AG04450 (cell line): ENCODE measurements around the gene SLC2A4. TPM values are rescaled to one million over a fixed set of nuclear protein-coding genes. Genes with fewer than 3 reads are reported as not detected.
"Not testable (repeated sequence)": the region's sequence is repeated elsewhere in the genome, so short reads cannot be mapped to it uniquely, and the experiment has no call there.

Source experiments
- CTCF ChIA-PET: fragments of 300-600, 350-600 bp; formaldehyde crosslinking; extraction: SDS; loops from one replicate; lab custom pipeline; 2022; ENCODE audit warnings: antibody characterized with exemption, inconsistent platforms; lab: Charles Lee
- POLR2A ChIA-PET: fragments of 350-600 bp; formaldehyde crosslinking; extraction: SDS; loops from one replicate; lab custom pipeline; 2021; ENCODE audit warnings: antibody characterized with exemption, inconsistent platforms; lab: Yijun Ruan, JAX
- DNase-seq: peaks from one replicate; pipeline ENCODE4 v3.0.0-alpha.2; 2011; ENCODE audit warnings: low read depth, low spot score
- H3K27ac ChIP-seq: one replicate; pipeline ENCODE4 v1.5.1; 2012; ENCODE audit warnings: low read depth, low read length, control low read depth
- H3K27me3 ChIP-seq: one replicate; pipeline ENCODE4 v1.6.0; 2012; ENCODE audit warnings: low read length; ENCODE audit not compliant: control insufficient read depth, insufficient read depth
- H3K4me3 ChIP-seq: 2 replicates; pipeline ENCODE4 v1.5.1; 2011; ENCODE audit warnings: mild to moderate bottlenecking, low read depth, low read length, control low read depth
- H3K9me3 ChIP-seq: 2 replicates; pipeline ENCODE4 v1.5.1; 2012; ENCODE audit warnings: low read length; ENCODE audit not compliant: control insufficient read depth, insufficient read depth
- CTCF ChIP-seq: IDR thresholded peaks from 2 replicates; pipeline ENCODE4 v1.5.1; 2011; ENCODE audit warnings: low read depth, low read length, control low read depth, inconsistent platforms
- polyA plus RNA-seq: library from polyadenylated mRNA; depleted of rRNA; stranded (reverse); fragments of >200 nt; gene quantifications from 2 replicates; pipeline ENCODE4 v1.2.3, GENCODE V29; 2011

Gene SLC2A4
- polyA plus RNA-seq, 1 experiment, result 0.21 TPM

- DNase-seq, result peak; percentile 82
- H3K4me3 ChIP-seq, result peak within 1 kb of the TSS; percentile 97
- no peak for TF ChIP-seq CTCF
- peaks cover 3% of the 10 kb centered on the region; the same call in 1 of the 2 replicates for H3K9me3 ChIP-seq
- peak within 1 kb of the TSS; percentile 94 for H3K27ac ChIP-seq
- no peaks in the 10 kb centered on the region for H3K27me3 ChIP-seq
- POLR2A ChIA-PET, result interaction anchor here (0.7 to 2.9 kb wide), 7 partner anchors 8 to 88 kb away, joined by 3 to 18 read pairs (median 5); partner anchors contain the start of genes ACADVL, CTDNEP1, DLG4 and DVL2
- CTCF ChIA-PET, result interaction anchor here (0.6 to 1.4 kb wide), 10 partner anchors 9 to 284 kb away, joined by 3 to 21 read pairs (median 3); partner anchors contain the start of genes CTDNEP1 and TMEM256
Observed at GRCh38 chr17:7241783-7242716, 39.5 kb upstream of the SLC2A4 start, which contains the start of gene GABARAP. GABARAP (minus strand) TSS chr17:7242449; CDS start chr17:7242330, 119 bp downstream.

GRCh38 chr17:7242717-7243452 is 38.6 kb upstream of the SLC2A4 start:
- no peak for TF ChIP-seq CTCF
- H3K9me3 ChIP-seq, result peaks cover 3% of the 10 kb centered on the region; the same call in 1 of the 2 replicates
- peak; percentile 91 for DNase-seq
- H3K27me3 ChIP-seq, result no peaks in the 10 kb centered on the region
- CTCF ChIA-PET, result interaction anchor here (0.6 to 1.4 kb wide), 10 partner anchors 9 to 283 kb away, joined by 3 to 21 read pairs (median 4); partner anchors contain the start of genes CTDNEP1 and TMEM256
- peak overlapping the region; percentile 94 for H3K27ac ChIP-seq
- peak overlapping the region; percentile 97 for H3K4me3 ChIP-seq
- POLR2A ChIA-PET, result interaction anchor here (0.7 to 2.9 kb wide), 8 partner anchors 9 to 87 kb away, joined by 3 to 18 read pairs (median 4); partner anchors contain the start of genes ACADVL, CTDNEP1, DLG4 and DVL2

GRCh38 chr17:7243453-7243729 is 38.1 kb upstream of the SLC2A4 start:
- POLR2A ChIA-PET, result interaction anchor here (1.0 to 2.9 kb wide), 4 partner anchors 8 to 53 kb away, joined by 3 to 18 read pairs (median 8); partner anchors contain the start of genes ACADVL, CTDNEP1, DLG4 and ELP5
- CTCF ChIA-PET, result interaction anchor here (1.4 kb wide), 1 partner anchor 62 kb away, joined by 3 read pairs; no protein-coding TSS in a partner anchor
- H3K27ac ChIP-seq, result peak overlapping the region; percentile 94
- no peak for TF ChIP-seq CTCF
- H3K27me3 ChIP-seq, result no peaks in the 10 kb centered on the region
- DNase-seq, result no peak
- H3K4me3 ChIP-seq, result peak overlapping the region; percentile 97
- H3K9me3 ChIP-seq, result peaks cover 3% of the 10 kb centered on the region; the same call in 1 of the 2 replicates

GRCh38 chr17:7243838-7244237 is 37.7 kb upstream of the SLC2A4 start:
- H3K4me3 ChIP-seq, H3K27me3 ChIP-seq, H3K27ac ChIP-seq, H3K9me3 ChIP-seq, CTCF ChIA-PET, DNase-seq: not testable (repeated sequence)
- POLR2A ChIA-PET, result interaction anchor here (1.0 to 2.9 kb wide), 2 partner anchors 23 to 52 kb away, joined by 3 to 12 read pairs; partner anchors contain the start of genes ACADVL and DLG4

- peaks cover 3% of the 10 kb centered on the region; the same call in 1 of the 2 replicates for H3K9me3 ChIP-seq
- H3K27ac ChIP-seq, result no peak overlapping the region
- CTCF ChIA-PET, result no interaction called here
- H3K27me3 ChIP-seq, result no peaks in the 10 kb centered on the region
- POLR2A ChIA-PET, result no interaction called here
- no peak for TF ChIP-seq CTCF
- H3K4me3 ChIP-seq, result no peak overlapping the region
- DNase-seq, result no peak
Observed at GRCh38 chr17:7246779-7247178, 34.7 kb upstream of the SLC2A4 start.
